A549 (cell line): Measurements from ENCODE around the gene CHST13. TPM values are rescaled to one million over a fixed set of nuclear protein-coding genes. Genes with fewer than 3 reads are reported as not detected.

Experiments
- ATAC-seq, 2 experiments: fragments of 200-7000 bp in 1 of 2; fragments of >200 bp in 1 of 2; cut with Nextera tagmentation in 1 of 2; cut with Tn5 transposase in 1 of 2; 3 replicates each; pipeline versions ENCODE4 v1.8.0 to v1.9.1; 2018 to 2020; ENCODE audit warnings: mild to moderate bottlenecking in 1 of 2, moderate library complexity in 1 of 2
- CTCF ChIA-PET: fragments of 300-600 bp; sonication (Branson Sonifier 250); formaldehyde crosslinking; extraction: SDS; loops from one replicate; lab custom pipeline; 2021; ENCODE audit warnings: antibody characterized with exemption, inconsistent platforms; lab: Yijun Ruan, JAX
- POLR2A ChIA-PET: fragments of 350-600 bp; formaldehyde crosslinking; extraction: SDS; loops from one replicate; lab custom pipeline; 2021; ENCODE audit warnings: antibody characterized with exemption, inconsistent platforms; lab: Yijun Ruan, JAX
- DNase-seq, 2 experiments: peaks; one replicate each; pipeline versions ENCODE4 v3.0.0 to v3.0.0-alpha.2; 2011 to 2016; ENCODE audit warnings: low read depth in 1 of 2, low spot score in 1 of 2
- FAIRE-seq: peaks from 2 replicates; lab custom pipeline; 2011; peaks lifted over from hg19 to GRCh38; lab: Jason Lieb, UNC
- H3K27ac ChIP-seq, 2 experiments: fragments of >200 bp; sonication (Bioruptor Twin); formaldehyde crosslinking; 3 replicates each; pipeline ENCODE4 v1.5.1; 2016 to 2017
- H3K4me1 ChIP-seq: fragments of >200 bp; sonication (Bioruptor Twin); formaldehyde crosslinking; 3 replicates; pipeline ENCODE4 v1.6.1; 2016
- H3K4me2 ChIP-seq: fragments of >200 bp; sonication (Bioruptor Twin); formaldehyde crosslinking; 3 replicates; pipeline ENCODE4 v1.6.1; 2016
- H3K4me3 ChIP-seq: fragments of >200 bp; sonication (Bioruptor Twin); formaldehyde crosslinking; 3 replicates; pipeline ENCODE4 v1.5.1; 2016
- H3K9me3 ChIP-seq: fragments of >200 bp; sonication (Bioruptor Twin); formaldehyde crosslinking; 3 replicates; pipeline ENCODE4 v1.6.1; 2016
- ATOH8 ChIP-seq: fragments of 250-450 bp; sonication (Bioruptor Pico); IDR thresholded peaks from 2 replicates; pipeline ENCODE4 v1.5.0; 2020; ENCODE audit warnings: low read depth, mild to moderate bottlenecking, moderate library complexity
- CBX2 ChIP-seq: fragments of 200-600 bp; sonication (generic); IDR thresholded peaks from 2 replicates; pipeline ENCODE4 v1.6.1; 2016; ENCODE audit warnings: low read depth, mild to moderate bottlenecking, borderline replicate concordance
- FOSL2 ChIP-seq, 2 experiments: fragments of 450-650 bp in 1 of 2; fragments of >200 bp in 1 of 2; sonication (Bioruptor Twin) in 1 of 2; formaldehyde crosslinking; IDR thresholded peaks; 2 replicates each; pipeline versions ENCODE4 v1.5.0 to v1.6.1; 2016 to 2020; ENCODE audit warnings: mild to moderate bottlenecking in 1 of 2, moderate library complexity in 1 of 2
- FOXS1 ChIP-seq: fragments of 250-450 bp; sonication (Bioruptor Pico); IDR thresholded peaks from 2 replicates; pipeline ENCODE4 v1.5.0; 2020; ENCODE audit warnings: mild to moderate bottlenecking, moderate library complexity
- HDAC2 ChIP-seq: fragments of 200-600 bp; sonication (generic); IDR thresholded peaks from 2 replicates; pipeline ENCODE4 v1.6.1; 2016
- HES2 ChIP-seq: fragments of >200 bp; sonication (Bioruptor Twin); formaldehyde crosslinking; IDR thresholded peaks from 2 replicates; pipeline ENCODE4 v1.6.1; 2016
- JUN ChIP-seq, 2 experiments: fragments of >200 bp; sonication (Bioruptor Twin); formaldehyde crosslinking; IDR thresholded peaks; 2 replicates in 1 of 2; 3 replicates in 1 of 2; pipeline ENCODE4 v1.6.1; 2016 to 2017
- KDM1A ChIP-seq: fragments of 200-600 bp; sonication (generic); IDR thresholded peaks from 2 replicates; pipeline ENCODE4 v1.6.1; 2016; ENCODE audit warnings: low read depth, mild to moderate bottlenecking
- MAFK ChIP-seq: fragments of 450-650 bp; IDR thresholded peaks from 2 replicates; pipeline ENCODE4 v1.6.1; 2014; ENCODE audit not compliant: partially characterized antibody
- MAZ ChIP-seq: fragments of 150-350 bp; IDR thresholded peaks from 2 replicates; pipeline ENCODE4 v1.6.1; 2014; ENCODE audit warnings: antibody characterized with exemption, low read depth, low read length, borderline replicate concordance
- NR3C1 ChIP-seq: fragments of >200 bp; sonication (Bioruptor Twin); formaldehyde crosslinking; IDR thresholded peaks from 3 replicates; pipeline ENCODE4 v1.6.1; 2017
- POLR2A ChIP-seq: IDR thresholded peaks from 2 replicates; pipeline ENCODE4 v1.6.1; 2012; ENCODE audit warnings: mild to moderate bottlenecking, low read length
- POLR2AphosphoS2 ChIP-seq: conservative IDR thresholded peaks from 2 replicates; pipeline ENCODE4 v1.6.1; 2012; ENCODE audit warnings: low read length, improper control_type of control experiment, inconsistent platforms
- RAD21 ChIP-seq, 2 experiments: fragments of >200 bp in 1 of 2; sonication (Bioruptor Twin) in 1 of 2; formaldehyde crosslinking in 1 of 2; IDR thresholded peaks in 1 of 2; conservative IDR thresholded peaks in 1 of 2; 2 replicates in 1 of 2; 3 replicates in 1 of 2; pipeline ENCODE4 v1.6.1; 2012 to 2018; ENCODE audit warnings: inconsistent platforms in 1 of 2
- RARB ChIP-seq: fragments of 250-450 bp; sonication (Bioruptor Pico); IDR thresholded peaks from 2 replicates; pipeline ENCODE4 v1.8.0; 2021; ENCODE audit warnings: mild to moderate bottlenecking, moderate library complexity
- SMC3 ChIP-seq: fragments of >200 bp; sonication (Bioruptor Twin); formaldehyde crosslinking; IDR thresholded peaks from 3 replicates; pipeline ENCODE4 v1.6.1; 2018; ENCODE audit warnings: inconsistent platforms
- TP53 ChIP-seq: fragments of 250-450 bp; sonication (Bioruptor Pico); IDR thresholded peaks from 2 replicates; pipeline ENCODE4 v1.5.0; 2021; ENCODE audit warnings: mild to moderate bottlenecking, moderate library complexity
- ZC3H11A ChIP-seq: fragments of 450-650 bp; IDR thresholded peaks from 2 replicates; pipeline ENCODE4 v1.6.1; 2014; ENCODE audit warnings: antibody characterized with exemption, mild to moderate bottlenecking
- ZNF302 ChIP-seq: fragments of 250-450 bp; sonication (Bioruptor Pico); IDR thresholded peaks from 2 replicates; pipeline ENCODE4 v1.9.0; 2021; ENCODE audit warnings: inconsistent platforms, mild to moderate bottlenecking, moderate library complexity
- WGBS: methylation state at CpG from one replicate; pipeline ENCODE4 v1.1.6; 2017; ENCODE audit errors: missing lambda C conversion rate; 5-methylcytosine and 5-hydroxymethylcytosine counted together
- polyA plus RNA-seq, 4 experiments: library from polyadenylated mRNA; depleted of rRNA in 3 of 4; stranded (reverse); fragments of >200 nt; fragmentation: RNase III in 1 of 4; extraction: RNeasy Plus Mini Kit Qiagen cat#74134 plus additional on column Dnase treatment in 1 of 4; gene quantifications; 2 replicates in 3 of 4; 3 replicates in 1 of 4; pipeline ENCODE4 v1.2.3, GENCODE V29; 2011 to 2017
- TF ChIP-seq, protein P1 (sequence below): fragments of 200-600 bp; sonication (generic); IDR thresholded peaks from 2 replicates; pipeline ENCODE4 v1.6.1; 2016; ENCODE audit warnings: antibody characterized with exemption, mild to moderate bottlenecking, moderate library complexity
- TF ChIP-seq, protein P2 (sequence below): fragments of >200 bp; sonication (Bioruptor Twin); formaldehyde crosslinking; IDR thresholded peaks from 3 replicates; pipeline ENCODE4 v1.6.1; 2016
- TF ChIP-seq, protein P3 (sequence below): IDR thresholded peaks from 2 replicates; pipeline ENCODE4 v1.6.1; 2012
- TF ChIP-seq, protein P4 (sequence below): fragments of 450-650 bp; IDR thresholded peaks from 2 replicates; pipeline ENCODE4 v1.6.1; 2014; ENCODE audit warnings: antibody characterized with exemption
- TF ChIP-seq, protein P5 (sequence below): fragments of 250-450 bp; sonication (Bioruptor Pico); IDR thresholded peaks from 2 replicates; pipeline ENCODE4 v1.5.0; 2021; ENCODE audit warnings: mild to moderate bottlenecking, moderate library complexity, borderline replicate concordance

CHST13 gene
- polyA plus RNA-seq, 2 of the 4 experiments (the other 2 are of a cell fraction), result 0.30 to 0.59 TPM

DNA sequence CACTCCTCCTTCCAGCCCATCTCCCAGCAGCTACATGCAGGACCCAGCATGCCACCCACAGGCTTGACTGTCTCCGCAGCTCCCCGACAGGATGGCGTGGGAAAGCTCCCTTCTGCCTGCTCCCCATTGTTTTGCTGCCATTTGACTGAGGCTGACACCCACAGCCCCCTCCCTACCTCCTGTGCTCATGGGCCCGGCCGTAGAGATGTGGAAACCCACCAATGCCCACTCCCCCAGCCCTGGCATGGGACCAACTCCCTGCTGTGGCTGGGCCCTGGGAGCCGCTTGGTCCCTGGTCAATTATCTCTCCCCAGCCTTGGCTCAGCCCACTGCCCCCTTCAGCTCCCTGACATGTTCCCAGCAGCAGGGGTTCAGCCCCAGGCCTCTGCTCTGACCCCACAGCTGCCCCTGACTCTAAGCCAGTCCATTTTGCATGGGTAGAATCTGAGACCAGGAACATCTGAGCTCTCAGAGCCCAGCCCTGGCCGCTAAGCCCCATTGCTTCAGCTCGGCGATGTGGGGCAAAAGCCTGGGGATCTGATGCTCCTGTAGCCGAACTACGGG is 26.6 kb downstream of the CHST13 start (continued):
- TF ChIP-seq, protein P1, sequence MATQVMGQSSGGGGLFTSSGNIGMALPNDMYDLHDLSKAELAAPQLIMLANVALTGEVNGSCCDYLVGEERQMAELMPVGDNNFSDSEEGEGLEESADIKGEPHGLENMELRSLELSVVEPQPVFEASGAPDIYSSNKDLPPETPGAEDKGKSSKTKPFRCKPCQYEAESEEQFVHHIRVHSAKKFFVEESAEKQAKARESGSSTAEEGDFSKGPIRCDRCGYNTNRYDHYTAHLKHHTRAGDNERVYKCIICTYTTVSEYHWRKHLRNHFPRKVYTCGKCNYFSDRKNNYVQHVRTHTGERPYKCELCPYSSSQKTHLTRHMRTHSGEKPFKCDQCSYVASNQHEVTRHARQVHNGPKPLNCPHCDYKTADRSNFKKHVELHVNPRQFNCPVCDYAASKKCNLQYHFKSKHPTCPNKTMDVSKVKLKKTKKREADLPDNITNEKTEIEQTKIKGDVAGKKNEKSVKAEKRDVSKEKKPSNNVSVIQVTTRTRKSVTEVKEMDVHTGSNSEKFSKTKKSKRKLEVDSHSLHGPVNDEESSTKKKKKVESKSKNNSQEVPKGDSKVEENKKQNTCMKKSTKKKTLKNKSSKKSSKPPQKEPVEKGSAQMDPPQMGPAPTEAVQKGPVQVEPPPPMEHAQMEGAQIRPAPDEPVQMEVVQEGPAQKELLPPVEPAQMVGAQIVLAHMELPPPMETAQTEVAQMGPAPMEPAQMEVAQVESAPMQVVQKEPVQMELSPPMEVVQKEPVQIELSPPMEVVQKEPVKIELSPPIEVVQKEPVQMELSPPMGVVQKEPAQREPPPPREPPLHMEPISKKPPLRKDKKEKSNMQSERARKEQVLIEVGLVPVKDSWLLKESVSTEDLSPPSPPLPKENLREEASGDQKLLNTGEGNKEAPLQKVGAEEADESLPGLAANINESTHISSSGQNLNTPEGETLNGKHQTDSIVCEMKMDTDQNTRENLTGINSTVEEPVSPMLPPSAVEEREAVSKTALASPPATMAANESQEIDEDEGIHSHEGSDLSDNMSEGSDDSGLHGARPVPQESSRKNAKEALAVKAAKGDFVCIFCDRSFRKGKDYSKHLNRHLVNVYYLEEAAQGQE, result no peak
- TF ChIP-seq MAZ, result no peak
- no peak for TF ChIP-seq FOSL2 (IDR thresholded peaks at IDR 0.05)
- no peak for TF ChIP-seq FOSL2 (CRISPR knock-in tag; IDR thresholded peaks at IDR 0.05)
- no peak for TF ChIP-seq POLR2AphosphoS2
- TF ChIP-seq CBX2, result no peak
- TF ChIP-seq, protein P2, sequence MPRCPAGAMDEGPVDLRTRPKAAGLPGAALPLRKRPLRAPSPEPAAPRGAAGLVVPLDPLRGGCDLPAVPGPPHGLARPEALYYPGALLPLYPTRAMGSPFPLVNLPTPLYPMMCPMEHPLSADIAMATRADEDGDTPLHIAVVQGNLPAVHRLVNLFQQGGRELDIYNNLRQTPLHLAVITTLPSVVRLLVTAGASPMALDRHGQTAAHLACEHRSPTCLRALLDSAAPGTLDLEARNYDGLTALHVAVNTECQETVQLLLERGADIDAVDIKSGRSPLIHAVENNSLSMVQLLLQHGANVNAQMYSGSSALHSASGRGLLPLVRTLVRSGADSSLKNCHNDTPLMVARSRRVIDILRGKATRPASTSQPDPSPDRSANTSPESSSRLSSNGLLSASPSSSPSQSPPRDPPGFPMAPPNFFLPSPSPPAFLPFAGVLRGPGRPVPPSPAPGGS, result no peak
- no peak for TF ChIP-seq HDAC2

- 66% methylated on average over 8 of the region's 13 CpGs for WGBS
- H3K4me2 ChIP-seq, result no peak overlapping the region
- POLR2A ChIA-PET, result no interaction called here
- ATAC-seq, result no peak
- CTCF ChIA-PET, result interaction anchor here (0.6 to 1.5 kb wide), 2 partner anchors 28 to 407 kb away, joined by 3 to 6 read pairs; no protein-coding TSS in a partner anchor
- no peak overlapping the region for H3K27ac ChIP-seq
- no peak for FAIRE-seq
- H3K4me1 ChIP-seq, result no peaks in the 10 kb centered on the region
- no peak overlapping the region for H3K4me3 ChIP-seq
- no peak for DNase-seq
- TF ChIP-seq, protein P3, sequence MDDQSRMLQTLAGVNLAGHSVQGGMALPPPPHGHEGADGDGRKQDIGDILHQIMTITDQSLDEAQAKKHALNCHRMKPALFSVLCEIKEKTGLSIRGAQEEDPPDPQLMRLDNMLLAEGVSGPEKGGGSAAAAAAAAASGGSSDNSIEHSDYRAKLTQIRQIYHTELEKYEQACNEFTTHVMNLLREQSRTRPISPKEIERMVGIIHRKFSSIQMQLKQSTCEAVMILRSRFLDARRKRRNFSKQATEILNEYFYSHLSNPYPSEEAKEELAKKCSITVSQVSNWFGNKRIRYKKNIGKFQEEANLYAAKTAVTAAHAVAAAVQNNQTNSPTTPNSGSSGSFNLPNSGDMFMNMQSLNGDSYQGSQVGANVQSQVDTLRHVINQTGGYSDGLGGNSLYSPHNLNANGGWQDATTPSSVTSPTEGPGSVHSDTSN, result no peak
- TF ChIP-seq SMC3 (no peak), MAFK (no peak), ZC3H11A (no peak), HES2 (no peak), RARB (CRISPR knock-in tag) (no peak), HDAC2 (no peak), ATOH8 (CRISPR knock-in tag) (no peak), KDM1A (no peak), TP53 (CRISPR knock-in tag) (no peak), FOXS1 (CRISPR knock-in tag) (no peak), POLR2A (no peak), RAD21 (conservative IDR thresholded peaks at IDR 0.05 in 1 of 2, IDR thresholded peaks at IDR 0.05 in 1 of 2) (no peak), FOSL2 (IDR thresholded peaks at IDR 0.05) (no peak), FOSL2 (CRISPR knock-in tag; IDR thresholded peaks at IDR 0.05) (no peak), MAZ (no peak), JUN (IDR thresholded peaks at IDR 0.05) (no peak), ZNF302 (CRISPR knock-in tag) (no peak), NR3C1 (no peak)
- TF ChIP-seq, protein P4, sequence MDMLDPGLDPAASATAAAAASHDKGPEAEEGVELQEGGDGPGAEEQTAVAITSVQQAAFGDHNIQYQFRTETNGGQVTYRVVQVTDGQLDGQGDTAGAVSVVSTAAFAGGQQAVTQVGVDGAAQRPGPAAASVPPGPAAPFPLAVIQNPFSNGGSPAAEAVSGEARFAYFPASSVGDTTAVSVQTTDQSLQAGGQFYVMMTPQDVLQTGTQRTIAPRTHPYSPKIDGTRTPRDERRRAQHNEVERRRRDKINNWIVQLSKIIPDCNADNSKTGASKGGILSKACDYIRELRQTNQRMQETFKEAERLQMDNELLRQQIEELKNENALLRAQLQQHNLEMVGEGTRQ, result no peak
- TF ChIP-seq, protein P5, sequence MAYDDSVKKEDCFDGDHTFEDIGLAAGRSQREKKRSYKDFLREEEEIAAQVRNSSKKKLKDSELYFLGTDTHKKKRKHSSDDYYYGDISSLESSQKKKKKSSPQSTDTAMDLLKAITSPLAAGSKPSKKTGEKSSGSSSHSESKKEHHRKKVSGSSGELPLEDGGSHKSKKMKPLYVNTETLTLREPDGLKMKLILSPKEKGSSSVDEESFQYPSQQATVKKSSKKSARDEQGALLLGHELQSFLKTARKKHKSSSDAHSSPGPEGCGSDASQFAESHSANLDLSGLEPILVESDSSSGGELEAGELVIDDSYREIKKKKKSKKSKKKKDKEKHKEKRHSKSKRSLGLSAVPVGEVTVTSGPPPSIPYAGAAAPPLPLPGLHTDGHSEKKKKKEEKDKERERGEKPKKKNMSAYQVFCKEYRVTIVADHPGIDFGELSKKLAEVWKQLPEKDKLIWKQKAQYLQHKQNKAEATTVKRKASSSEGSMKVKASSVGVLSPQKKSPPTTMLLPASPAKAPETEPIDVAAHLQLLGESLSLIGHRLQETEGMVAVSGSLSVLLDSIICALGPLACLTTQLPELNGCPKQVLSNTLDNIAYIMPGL (CRISPR knock-in tag), result no peak
- no peaks in the 10 kb centered on the region for H3K9me3 ChIP-seq
These were observed 27.3 kb downstream of the CHST13 start for GRCh38 chr3:126551121-126551838.
